Ovary (tissue), 9 donors: ENCODE results near the gene ATF7IP. TPM values are rescaled to one million over a fixed set of nuclear protein-coding genes. Genes with fewer than 3 reads are reported as not detected.

ENCODE experiments used
- DNase-seq, 5 donors: peaks; one replicate each; pipeline ENCODE4 v3.0.0-alpha.2; 2019 to 2020
- H3K27ac ChIP-seq, 2 donors: fragments of 200-600 bp; one replicate each; pipeline versions ENCODE4 v1.5.1 to v1.8.0; 2019 to 2022
- H3K27me3 ChIP-seq: fragments of 200-600 bp; one replicate; pipeline ENCODE4 v1.8.0; 2022
- H3K36me3 ChIP-seq: fragments of 200-600 bp; sonication (generic); one replicate; pipeline ENCODE4 v1.5.1; 2019
- H3K4me1 ChIP-seq: one replicate; pipeline ENCODE4 v1.8.1; 2013; ENCODE audit warnings: mild to moderate bottlenecking, moderate library complexity; ENCODE audit not compliant: insufficient read depth
- H3K4me3 ChIP-seq: fragments of 200-600 bp; sonication (generic); one replicate; pipeline ENCODE4 v1.5.1; 2017
- H3K9me3 ChIP-seq, 2 donors: fragments of 200-600 bp in 1 of 2; sonication (generic) in 1 of 2; one replicate each; pipeline versions ENCODE4 v1.5.1 to v1.8.1; 2013 to 2019; ENCODE audit warnings: mild to moderate bottlenecking in 1 of 2, moderate library complexity in 1 of 2
- CTCF ChIP-seq, 3 donors: fragments of 450-650 bp in 2 of 3; fragments of 200-600 bp in 1 of 3; IDR thresholded peaks; one replicate each; pipeline versions ENCODE4 v1.5.1 to v1.8.0; 2016 to 2022; ENCODE audit warnings: antibody characterized with exemption in 3 of 3, mild to moderate bottlenecking in 1 of 3
- EP300 ChIP-seq: sonication (generic); formaldehyde crosslinking; IDR thresholded peaks from one replicate; pipeline ENCODE4 v1.6.1; 2017; ENCODE audit warnings: antibody characterized with exemption
- POLR2A ChIP-seq: fragments of 450-650 bp; IDR thresholded peaks from one replicate; pipeline ENCODE4 v1.6.1; 2017; ENCODE audit warnings: antibody characterized with exemption, mild to moderate bottlenecking, moderate library complexity
- WGBS, 3 donors: extraction: QIAGEN DNeasy Blood & Tissue Kit in 1 of 3; methylation state at CpG; one replicate each; pipeline versions ENCODE4 v1.1.5 to v1.1.7; 2013 to 2017; 5-methylcytosine and 5-hydroxymethylcytosine counted together
- intact Hi-C, 4 donors: fragments of 100-400 bp; cut with DNase I; formaldehyde crosslinking; loops; one replicate each; pipeline versions ENCODE4 v1.11.0 to v1.15.1; 2022 to 2023
- polyA plus RNA-seq, 2 donors: library from polyadenylated mRNA; stranded (reverse); fragments of 200-250 nt in 1 of 2; fragments of 350-450 nt in 1 of 2; fragmentation: Illumina TruSeq in 1 of 2; extraction: RNeasy Lipid Tissue Mini Kit (QIAGEN cat#74804) in 1 of 2; gene quantifications; one replicate each; pipeline ENCODE4 v1.2.3, GENCODE V29; 2013 to 2014
- total RNA-seq, 7 donors: library from RNA; depleted of rRNA in 2 of 7; stranded (reverse); fragments of >200 nt in 2 of 7; fragmentation: NEBNext Ultra II Directional in 3 of 7; extraction: Animal tissue kit (Norgen Biotek cat#: 25700) in 3 of 7; gene quantifications; one replicate each; pipeline versions ENCODE4 v1.1.0 to v1.2.4, GENCODE V29; 2016 to 2023
- donor health status: DM: no; HTN: no; CAD: no; lungs with moderate emphysema.
- donor health status: DM: no; HTN: no; CAD: no.
- donor health status: Bipolar disorder and iron deficiency.
- donor health status: DM: yes; HTN: yes; CAD: no.
- donor health status: DM: no; HTN: no; CAD: no.
- donor health status: DM: yes; HTN: yes; CAD: no.

Gene ATF7IP
- total and polyA plus RNA-seq, 9 donors, result 12.4 to 91.5 (median 71.9) TPM

- TF ChIP-seq EP300 (no peak), CTCF (IDR thresholded peaks at IDR 0.05) (no peak), POLR2A (no peak)
- H3K27ac ChIP-seq, result no peak overlapping the region
- peaks cover 1% of the 10 kb centered on the region for H3K4me1 ChIP-seq
- no peak for DNase-seq
- intact Hi-C loops, result no loop called here
- H3K9me3 ChIP-seq, result no peaks in the 10 kb centered on the region
- no peaks in the 10 kb centered on the region for H3K36me3 ChIP-seq
- no peak overlapping the region for H3K4me3 ChIP-seq
- 76 to 88% (median 76%) methylated on average over 3 of the region's 3 CpGs for WGBS, 3 donors
- H3K27me3 ChIP-seq, result no peaks in the 10 kb centered on the region
These were observed 53.0 kb downstream of the ATF7IP start for GRCh38 chr12:14418451-14418890.

- Histone ChIP-seq H3K27ac (no peak overlapping the region), H3K27me3 (no peaks in the 10 kb centered on the region), H3K4me1 (no peaks in the 10 kb centered on the region), H3K9me3 (no peaks in the 10 kb centered on the region), H3K4me3 (no peak overlapping the region), H3K36me3 (no peaks in the 10 kb centered on the region)
- 91 to 96% (median 93%) methylated on average over 4 of the region's 4 CpGs for WGBS, 3 donors
- intact Hi-C loops, result no loop called here
- no peak for TF ChIP-seq EP300
- no peak for DNase-seq
These were observed 57.2 kb downstream of the ATF7IP start for GRCh38 chr12:14422516-14423230.

- no peak for TF ChIP-seq EP300
- TF ChIP-seq POLR2A, result no peak
- no peak for TF ChIP-seq CTCF (IDR thresholded peaks at IDR 0.05)
- no peaks in the 10 kb centered on the region for H3K9me3 ChIP-seq
- H3K4me1 ChIP-seq, result no peaks in the 10 kb centered on the region
- DNase-seq, result no peak
- no peak overlapping the region for H3K4me3 ChIP-seq
- H3K36me3 ChIP-seq, result no peaks in the 10 kb centered on the region
- intact Hi-C loops, result no loop called here
- WGBS, 3 donors, result 98 to 100% (median 100%) methylated on average over 3 of the region's 3 CpGs
- H3K27me3 ChIP-seq, result no peaks in the 10 kb centered on the region
- H3K27ac ChIP-seq, result no peak overlapping the region
These were observed 59.1 kb downstream of the ATF7IP start for GRCh38 chr12:14424545-14424944.

GRCh38 chr12:14426792-14427191 lies 61.3 kb downstream of the ATF7IP start:
- Histone ChIP-seq H3K9me3 (no peaks in the 10 kb centered on the region), H3K4me1 (no peaks in the 10 kb centered on the region), H3K27ac (no peak overlapping the region), H3K36me3 (no peaks in the 10 kb centered on the region), H3K4me3 (no peak overlapping the region), H3K27me3 (no peaks in the 10 kb centered on the region)
- no peak for DNase-seq
- TF ChIP-seq CTCF (IDR thresholded peaks at IDR 0.05), result no peak
- intact Hi-C loops, result no loop called here

GRCh38 chr12:14427929-14428328 lies 62.4 kb downstream of the ATF7IP start:
- 95 to 98% (median 97%) methylated on average over 1 of the region's 1 CpG for WGBS, 3 donors
- no peak for TF ChIP-seq EP300
- TF ChIP-seq POLR2A, result no peak
- Histone ChIP-seq H3K27me3 (no peaks in the 10 kb centered on the region), H3K36me3 (no peaks in the 10 kb centered on the region), H3K9me3 (no peaks in the 10 kb centered on the region), H3K4me1 (no peaks in the 10 kb centered on the region), H3K27ac (no peak overlapping the region), H3K4me3 (no peak overlapping the region)
- DNase-seq, result no peak
- intact Hi-C loops, result no loop called here
